M059J (cell line): ENCODE data around the gene SLC7A8. TPM values are rescaled to one million over a fixed set of nuclear protein-coding genes. Genes with fewer than 3 reads are reported as not detected.

ENCODE experiments used
- DNase-seq: peaks from one replicate; pipeline ENCODE4 v3.0.0-alpha.2; 2012; ENCODE audit warnings: low read depth
- total RNA-seq: library from RNA; depleted of rRNA; stranded (reverse); fragments of >200 nt; shearing (Covaris generic); gene quantifications from 2 replicates; pipeline ENCODE4 v1.2.3, GENCODE V29; 2014

SLC7A8 gene
- total RNA-seq, 1 experiment from 2014 or later: 4.0 TPM

- peak; percentile 25 for DNase-seq
Measured at GRCh38 chr14:23182372-23183157, 895 bp downstream of the SLC7A8 start.

DNA sequence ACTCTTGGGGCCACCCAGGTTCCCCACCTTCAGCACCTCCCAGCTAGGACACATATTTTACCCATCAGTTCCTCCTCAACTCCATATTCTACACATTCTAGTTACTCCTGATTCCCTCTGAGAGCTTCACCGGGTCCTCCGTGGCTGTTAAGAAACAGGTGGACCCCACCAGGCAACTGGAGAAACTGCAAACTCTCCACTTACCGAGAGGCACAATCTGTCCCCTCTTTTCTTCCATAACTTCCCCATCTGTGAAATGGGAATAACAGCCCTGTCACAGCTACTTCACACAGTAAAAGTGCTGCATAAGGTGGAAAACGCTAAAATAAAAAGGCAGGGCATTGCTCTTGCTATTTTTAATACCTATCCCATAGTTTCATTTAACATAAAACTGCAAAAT, 1.5 kb downstream of the SLC7A8 start:
- DNase-seq: no peak

DNA sequence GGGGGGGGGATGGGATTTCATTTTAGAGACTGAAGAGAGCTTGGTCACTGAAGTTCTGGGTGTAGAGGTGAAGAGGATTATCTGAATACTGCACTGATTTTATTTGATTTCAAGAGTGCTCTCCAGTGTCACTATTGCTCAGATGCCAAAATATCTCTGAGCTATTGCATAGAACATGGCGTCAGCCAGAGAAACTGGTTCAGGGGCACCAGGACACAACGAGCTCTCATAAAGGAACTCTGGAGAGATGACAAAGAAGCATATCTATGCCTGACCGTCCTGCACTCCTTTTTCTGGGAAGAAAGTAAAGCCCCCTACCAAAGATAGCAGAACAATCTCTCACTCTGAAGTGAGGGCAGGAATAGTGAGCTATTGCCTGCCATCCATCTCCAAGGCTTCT, 2.0 kb downstream of the SLC7A8 start:
- no peak for DNase-seq

GRCh38 chr14:23177181-23177580, 6.3 kb downstream of the SLC7A8 start:
- peak; percentile 53 for DNase-seq

GRCh38 chr14:23175823-23176222, 7.6 kb downstream of the SLC7A8 start:
- DNase-seq: peak; percentile 59

- no peak for DNase-seq
Measured at GRCh38 chr14:23174296-23175184, 8.9 kb downstream of the SLC7A8 start.

GRCh38 chr14:23173796-23174195, 9.7 kb downstream of the SLC7A8 start:
- no peak for DNase-seq

- no peak for DNase-seq
Measured at GRCh38 chr14:23173031-23173430, 10.4 kb downstream of the SLC7A8 start.

- no peak for DNase-seq
Measured at GRCh38 chr14:23172574-23172973, 10.9 kb downstream of the SLC7A8 start.

DNA sequence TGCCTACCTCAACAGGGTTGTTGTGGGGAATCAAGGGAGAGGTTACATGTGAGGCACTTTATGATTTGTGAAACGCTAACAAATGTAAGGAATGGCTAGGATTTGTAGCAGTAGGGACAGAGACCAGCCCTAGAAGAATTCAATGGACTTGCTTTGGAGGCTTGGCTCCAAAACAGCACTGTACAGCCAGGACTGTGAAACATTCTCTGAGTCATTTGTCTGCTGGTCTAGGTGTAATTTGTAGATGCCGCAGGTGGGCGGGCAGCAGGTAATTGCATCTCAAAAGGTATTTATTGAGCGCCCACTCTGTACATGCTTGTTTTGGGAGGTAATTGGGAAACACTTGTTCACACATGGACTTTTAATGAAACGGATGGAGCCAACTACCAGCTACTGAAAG, 11.4 kb downstream of the SLC7A8 start:
- no peak for DNase-seq

GRCh38 chr14:23171222-23171975, 12.1 kb downstream of the SLC7A8 start:
- DNase-seq: peak; percentile 42

GRCh38 chr14:23169622-23170021, 13.8 kb downstream of the SLC7A8 start:
- no peak for DNase-seq

DNA sequence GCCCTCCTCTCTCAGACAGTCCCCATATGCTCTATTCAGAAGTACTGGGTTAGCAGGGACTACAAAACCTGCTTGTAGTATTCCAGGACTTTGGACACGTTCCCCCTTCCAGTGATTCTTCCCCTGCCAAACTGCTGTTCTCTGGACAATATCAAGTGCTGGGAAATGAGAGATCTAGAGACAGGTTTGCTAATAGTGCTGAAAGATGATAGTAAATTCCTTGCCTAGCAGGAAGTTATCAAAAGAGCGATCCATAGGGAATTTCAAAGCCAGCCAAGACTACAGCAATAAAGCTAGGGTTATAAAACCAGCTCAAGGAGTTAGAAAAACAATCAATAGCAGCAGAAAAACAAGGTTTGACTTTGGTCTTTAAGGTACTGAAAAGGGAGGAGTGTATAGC, 15.2 kb downstream of the SLC7A8 start:
- DNase-seq: no peak

- DNase-seq: no peak
Measured at GRCh38 chr14:23167116-23167847, 16.2 kb downstream of the SLC7A8 start.

DNA sequence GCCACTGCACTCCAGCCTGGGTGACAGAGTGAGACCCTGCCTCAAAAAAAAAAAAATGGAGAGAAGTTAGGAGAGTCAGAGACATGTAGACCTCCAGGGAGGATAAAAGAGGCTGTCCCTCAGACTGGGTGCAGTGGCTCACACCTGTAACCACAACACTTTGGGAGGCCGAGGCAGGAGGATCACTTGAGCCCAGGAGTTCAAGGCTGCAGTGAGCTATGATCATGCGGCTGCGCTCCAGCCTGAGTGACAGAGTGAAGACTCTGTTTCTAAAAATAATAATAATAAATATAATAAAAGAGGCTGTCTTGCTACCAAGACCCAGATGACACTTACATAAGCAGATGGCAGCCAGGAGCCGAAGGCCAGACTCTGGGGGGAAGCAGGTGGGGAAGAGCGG, 18.5 kb downstream of the SLC7A8 start:
- DNase-seq: no peak

DNA sequence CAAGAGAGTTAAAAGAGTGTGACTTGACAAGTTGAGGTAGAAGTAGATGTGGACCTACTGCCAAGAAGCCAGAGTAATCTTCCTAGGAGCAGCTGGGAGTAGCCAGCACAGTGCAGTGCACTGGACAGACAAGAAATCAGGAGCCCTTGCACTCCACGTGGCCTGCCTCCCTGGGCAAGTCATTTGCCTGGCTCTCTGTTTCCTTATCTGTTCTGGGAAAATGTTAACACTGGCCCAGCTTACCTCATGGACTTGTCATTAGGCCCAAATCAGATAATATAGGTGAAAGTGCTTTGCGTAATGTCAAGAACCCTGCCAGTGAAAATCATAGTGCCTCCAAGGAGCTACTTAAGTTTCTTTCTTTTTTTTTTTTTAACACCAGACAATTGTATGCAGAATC, 19.2 kb downstream of the SLC7A8 start:
- no peak for DNase-seq

GRCh38 chr14:23163830-23164229, 19.6 kb downstream of the SLC7A8 start:
- no peak for DNase-seq

DNA sequence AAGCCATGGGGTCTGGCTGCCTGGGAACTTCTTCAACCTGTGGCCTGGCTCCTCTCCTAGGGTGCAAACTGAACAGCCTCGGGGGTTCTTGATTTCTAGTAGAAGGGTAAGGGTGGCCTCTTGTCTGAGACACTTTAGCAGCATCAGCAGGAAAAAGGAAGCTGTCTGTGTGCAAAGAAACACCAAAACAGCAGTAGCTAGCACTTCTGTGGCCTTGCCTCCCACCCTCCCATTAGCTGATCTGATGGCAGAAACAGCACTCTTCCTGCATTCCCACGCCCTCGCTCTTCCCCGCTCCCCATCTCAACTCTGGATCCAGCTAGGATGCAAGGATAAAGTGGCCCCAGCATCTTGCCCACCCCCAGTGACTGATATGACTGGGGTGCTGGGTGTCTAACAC, 20.7 kb downstream of the SLC7A8 start:
- no peak for DNase-seq

GRCh38 chr14:23162005-23162404, 21.5 kb downstream of the SLC7A8 start:
- no peak for DNase-seq

- DNase-seq: peak; percentile 81
Measured at GRCh38 chr14:23160924-23161522, 22.4 kb downstream of the SLC7A8 start.

GRCh38 chr14:23159532-23159931, 23.9 kb downstream of the SLC7A8 start:
- no peak for DNase-seq
